ENCODE results near the gene SPINT1.

The SPINT1 gene

GRCh38 chr15:40863660-40864270 lies 19.9 kb downstream of the SPINT1 start:
- DNase-seq, result no peak

GRCh38 chr15:40867199-40867598 lies 23.4 kb downstream of the SPINT1 start:
- no peak for DNase-seq

- DNase-seq, result no peak
Observed at GRCh38 chr15:40869686-40870085, 25.8 kb downstream of the SPINT1 start.

GRCh38 chr15:40870716-40871115 lies 26.9 kb downstream of the SPINT1 start:
- DNase-seq, result no peak

GRCh38 chr15:40871749-40872617 lies 28.1 kb downstream of the SPINT1 start:
- no peak for DNase-seq

- DNase-seq, result no peak
Observed at GRCh38 chr15:40872791-40873693, 29.2 kb downstream of the SPINT1 start.

- peak; percentile 31 for DNase-seq
Observed at GRCh38 chr15:40873694-40874561, 30.1 kb downstream of the SPINT1 start, which contains the start of gene RHOV. RHOV (minus strand) TSS chr15:40874234; CDS start chr15:40874139, 95 bp downstream.

GRCh38 chr15:40875991-40876730 lies 32.3 kb downstream of the SPINT1 start:
- DNase-seq, result peak; percentile 47

GRCh38 chr15:40877694-40878093 lies 33.8 kb downstream of the SPINT1 start:
- DNase-seq, result no peak

- peak; percentile 65 for DNase-seq
Observed at GRCh38 chr15:40878785-40879184, 34.9 kb downstream of the SPINT1 start.

GRCh38 chr15:40879609-40880008 lies 35.8 kb downstream of the SPINT1 start:
- no peak for DNase-seq

- no peak for DNase-seq
Observed at GRCh38 chr15:40881351-40881750, 37.5 kb downstream of the SPINT1 start.

- no peak for DNase-seq
Observed at GRCh38 chr15:40886586-40886985, 42.7 kb downstream of the SPINT1 start.

- no peak for DNase-seq
Observed at GRCh38 chr15:40889112-40889511, 45.3 kb downstream of the SPINT1 start.

- no peak for DNase-seq
Observed at GRCh38 chr15:40891138-40891537, 47.3 kb downstream of the SPINT1 start.

- no peak for DNase-seq
Observed at GRCh38 chr15:40891810-40892446, 48.1 kb downstream of the SPINT1 start.

- no peak for DNase-seq
Observed at GRCh38 chr15:40892447-40893012, 48.7 kb downstream of the SPINT1 start.

- DNase-seq, result no peak
Observed at GRCh38 chr15:40893019-40893670, 49.3 kb downstream of the SPINT1 start.

- DNase-seq, result peak; percentile 84
Observed at GRCh38 chr15:40893733-40894680, 50.2 kb downstream of the SPINT1 start, which contains the start of gene VPS18. VPS18 (plus strand) TSS chr15:40894450; CDS start chr15:40894769, 319 bp downstream.

Measured in NCI-H226 (cell line).